RWPE1 (cell line): ENCODE data around the gene GCNT2.

Experiments
- CTCF ChIA-PET: fragments of 350-600 bp; sonication (Branson Sonifier 250); formaldehyde crosslinking; extraction: SDS; loops from one replicate; lab custom pipeline; 2021; lab: Yijun Ruan, JAX
- POLR2A ChIA-PET: fragments of 400-600 bp; formaldehyde crosslinking; extraction: SDS; loops from one replicate; lab custom pipeline; 2020; ENCODE audit warnings: antibody characterized with exemption; ENCODE audit not compliant: low non-redundant PET; lab: Yijun Ruan, JAX
- DNase-seq: peaks from one replicate; pipeline ENCODE4 v3.0.0; 2012; ENCODE audit warnings: low spot score
- H3K27ac ChIP-seq: fragments of 450-650 bp; 2 replicates; pipeline ENCODE4 v1.5.1; 2017
- CTCF ChIP-seq: fragments of 450-650 bp; conservative IDR thresholded peaks from 2 replicates; pipeline ENCODE4 v1.5.1; 2017; ENCODE audit warnings: low read depth, mild to moderate bottlenecking

Gene GCNT2

GRCh38 chr6:10540073-10540746 is 19.1 kb downstream of the GCNT2 start:
- DNase-seq = no peak
- H3K27ac ChIP-seq = no peak overlapping the region
- ChIA-PET POLR2A (no interaction called here), CTCF (no interaction called here)
- no peak for TF ChIP-seq CTCF

GRCh38 chr6:10541591-10541990 is 20.4 kb downstream of the GCNT2 start:
- H3K27ac ChIP-seq = no peak overlapping the region
- ChIA-PET POLR2A (no interaction called here), CTCF (no interaction called here)
- TF ChIP-seq CTCF = no peak
- DNase-seq = no peak

GRCh38 chr6:10542213-10542612 is 21.1 kb downstream of the GCNT2 start:
- CTCF ChIA-PET = no interaction called here
- DNase-seq = no peak
- POLR2A ChIA-PET = no interaction called here
- TF ChIP-seq CTCF = no peak
- H3K27ac ChIP-seq = no peak overlapping the region

- POLR2A ChIA-PET = no interaction called here
- H3K27ac ChIP-seq = no peak overlapping the region
- CTCF ChIA-PET = no interaction called here
- no peak for TF ChIP-seq CTCF
- DNase-seq = no peak
Measured at GRCh38 chr6:10543488-10543887, 22.3 kb downstream of the GCNT2 start.

- no peak for DNase-seq
- ChIA-PET POLR2A (no interaction called here), CTCF (interaction anchor here (0.9 kb wide), 1 partner anchor 44 kb away, joined by 3 read pairs; no protein-coding TSS in a partner anchor)
- no peak for TF ChIP-seq CTCF
- no peak overlapping the region for H3K27ac ChIP-seq
Measured at GRCh38 chr6:10545482-10545881, 24.3 kb downstream of the GCNT2 start.

- ChIA-PET CTCF (no interaction called here), POLR2A (no interaction called here)
- no peak for DNase-seq
- TF ChIP-seq CTCF = no peak
- no peak overlapping the region for H3K27ac ChIP-seq
Measured at GRCh38 chr6:10547809-10548208, 26.7 kb downstream of the GCNT2 start.
